IMR-90 (cell line): ENCODE measurements around the gene IL36B. TPM values are rescaled to one million over a fixed set of nuclear protein-coding genes. Genes with fewer than 3 reads are reported as not detected.

Experiments used
- ATAC-seq: fragments of 200-7000 bp; cut with Tn5 transposase; 2 replicates; pipeline ENCODE4 v1.9.1; 2020; ENCODE audit warnings: low read depth, mild to moderate bottlenecking, moderate library complexity
- BruUV-seq: library from RNA; stranded (reverse); fragments of 400-500 nt; replicated peaks from 2 replicates; lab custom pipeline; 2021; lab: Mats Ljungman, UMichigan
- CTCF ChIA-PET: fragments of 300-600 bp; formaldehyde crosslinking; extraction: SDS; loops from one replicate; lab custom pipeline; 2021; ENCODE audit warnings: antibody characterized with exemption; lab: Yijun Ruan, JAX
- POLR2A ChIA-PET: fragments of 300-600 bp; sonication (Branson Sonifier 250); formaldehyde crosslinking; loops from one replicate; lab custom pipeline; 2022; ENCODE audit warnings: antibody characterized with exemption; ENCODE audit not compliant: unreplicated experiment; lab: Charles Lee
- DNase-seq: peaks from one replicate; pipeline ENCODE4 v3.0.0; 2013
- H2AFZ ChIP-seq: replicated peaks from 2 replicates; pipeline ENCODE3; 2013; ENCODE audit warnings: low read length, mild to moderate bottlenecking; ENCODE audit not compliant: poor library complexity
- H2AK5ac ChIP-seq: 2 replicates; pipeline ENCODE4 v1.6.1; 2013; ENCODE audit warnings: low read depth, low read length, inconsistent platforms
- H2AK9ac ChIP-seq: replicated peaks from 2 replicates; pipeline ENCODE3; 2013; ENCODE audit warnings: mild to moderate bottlenecking, low read depth, low read length, moderate library complexity; ENCODE audit not compliant: poor library complexity
- H2BK120ac ChIP-seq: 2 replicates; pipeline ENCODE4 v1.6.1; 2013; ENCODE audit warnings: low read depth, low read length, inconsistent platforms
- H2BK15ac ChIP-seq: 3 replicates; pipeline ENCODE4 v1.6.1; 2013; ENCODE audit warnings: low read depth, low read length, inconsistent platforms
- H2BK20ac ChIP-seq: 2 replicates; pipeline ENCODE4 v1.6.1; 2013; ENCODE audit warnings: low read depth, mild to moderate bottlenecking, inconsistent platforms, low read length, moderate library complexity
- H2BK5ac ChIP-seq: 2 replicates; pipeline ENCODE4 v1.6.1; 2013; ENCODE audit warnings: mild to moderate bottlenecking, low read depth, low read length, inconsistent platforms; ENCODE audit not compliant: poor library complexity, severe bottlenecking
- H3K14ac ChIP-seq: replicated peaks from 2 replicates; pipeline ENCODE4 v1.6.1; 2013; ENCODE audit warnings: low read depth, low read length, inconsistent platforms
- H3K18ac ChIP-seq: 2 replicates; pipeline ENCODE4 v1.6.1; 2013; ENCODE audit warnings: low read depth, low read length, control low read depth
- H3K23ac ChIP-seq: 2 replicates; pipeline ENCODE4 v1.6.1; 2013; ENCODE audit warnings: low read depth, low read length, inconsistent platforms
- H3K27ac ChIP-seq: 2 replicates; pipeline ENCODE4 v1.5.1; 2013; ENCODE audit warnings: mild to moderate bottlenecking, control low read depth, low read length; ENCODE audit not compliant: insufficient read depth
- H3K27me3 ChIP-seq: 2 replicates; pipeline ENCODE4 v1.6.1; 2013; ENCODE audit warnings: low read length; ENCODE audit not compliant: control insufficient read depth, insufficient read depth
- H3K36me3 ChIP-seq: 2 replicates; pipeline ENCODE4 v1.6.1; 2013; ENCODE audit warnings: low read length, mixed read lengths; ENCODE audit not compliant: control insufficient read depth, insufficient read depth
- H3K4ac ChIP-seq: 2 replicates; pipeline ENCODE4 v1.6.1; 2013; ENCODE audit warnings: low read depth, low read length, inconsistent platforms
- H3K4me1 ChIP-seq: 2 replicates; pipeline ENCODE4 v1.6.1; 2013; ENCODE audit warnings: low read length, mixed read lengths; ENCODE audit not compliant: control insufficient read depth, insufficient read depth
- H3K4me2 ChIP-seq: 2 replicates; pipeline ENCODE4 v1.6.1; 2013; ENCODE audit warnings: low read depth, mild to moderate bottlenecking, control low read depth, low read length, moderate library complexity
- H3K4me3 ChIP-seq: 2 replicates; pipeline ENCODE4 v1.5.1; 2013; ENCODE audit warnings: low read depth, mild to moderate bottlenecking, control low read depth, low read length, moderate library complexity; ENCODE audit not compliant: insufficient read depth
- H3K56ac ChIP-seq: 2 replicates; pipeline ENCODE4 v1.6.1; 2013; ENCODE audit warnings: low read length, inconsistent platforms; ENCODE audit not compliant: insufficient read depth; ENCODE audit errors: extremely low read depth
- H3K79me1 ChIP-seq, 2 experiments: 2 replicates each; pipeline ENCODE4 v1.6.1; 2013; ENCODE audit warnings: low read length in 2 of 2, inconsistent platforms in 1 of 2, low read depth in 1 of 2
- H3K9ac ChIP-seq: 2 replicates; pipeline ENCODE4 v1.6.1; 2013; ENCODE audit warnings: low read depth, low read length, control low read depth
- H3K9me1 ChIP-seq: 2 replicates; pipeline ENCODE4 v1.6.1; 2013; ENCODE audit warnings: low read length, inconsistent platforms; ENCODE audit not compliant: insufficient read depth
- H3K9me3 ChIP-seq: 2 replicates; pipeline ENCODE4 v1.6.1; 2013; ENCODE audit warnings: low read length; ENCODE audit not compliant: control insufficient read depth, insufficient read depth
- H4K20me1 ChIP-seq: 2 replicates; pipeline ENCODE4 v1.6.1; 2013; ENCODE audit warnings: low read length, inconsistent platforms; ENCODE audit not compliant: insufficient read depth
- H4K5ac ChIP-seq: 2 replicates; pipeline ENCODE4 v1.6.1; 2013; ENCODE audit warnings: mild to moderate bottlenecking, low read depth, low read length, control low read depth
- H4K8ac ChIP-seq, 2 experiments: 2 replicates each; pipeline ENCODE4 v1.6.1; 2013; ENCODE audit warnings: low read depth in 2 of 2, low read length in 2 of 2, control low read depth in 1 of 2, inconsistent platforms in 1 of 2
- H4K91ac ChIP-seq: 2 replicates; pipeline ENCODE4 v1.6.1; 2013; ENCODE audit warnings: low read depth, low read length, inconsistent platforms; ENCODE audit not compliant: insufficient read depth
- CEBPB ChIP-seq: IDR thresholded peaks from 2 replicates; pipeline ENCODE4 v1.6.1; 2012; ENCODE audit warnings: low read depth, low read length, improper control_type of control experiment
- CHD1 ChIP-seq: IDR thresholded peaks from 2 replicates; pipeline ENCODE4 v1.6.1; 2012; ENCODE audit warnings: low read depth, low read length, improper control_type of control experiment
- FOS ChIP-seq: fragments of 150-350 bp; IDR thresholded peaks from 2 replicates; pipeline ENCODE4 v1.6.1; 2016; ENCODE audit warnings: low read depth, low read length
- MAFK ChIP-seq: IDR thresholded peaks from 2 replicates; pipeline ENCODE4 v1.6.1; 2012; ENCODE audit warnings: low read depth, low read length, improper control_type of control experiment
- MAZ ChIP-seq: IDR thresholded peaks from 2 replicates; pipeline ENCODE4 v1.6.1; 2012; ENCODE audit warnings: low read depth, mild to moderate bottlenecking, low read length, improper control_type of control experiment, moderate library complexity, borderline replicate concordance
- MXI1 ChIP-seq: IDR thresholded peaks from 2 replicates; pipeline ENCODE4 v1.6.1; 2012; ENCODE audit warnings: low read depth, mild to moderate bottlenecking, low read length, moderate library complexity, borderline replicate concordance
- NFE2L2 ChIP-seq: fragments of 150-350 bp; IDR thresholded peaks from 2 replicates; pipeline ENCODE4 v1.6.1; 2016; ENCODE audit warnings: low read depth, mild to moderate bottlenecking, low read length
- POLR2A ChIP-seq: IDR thresholded peaks from 2 replicates; pipeline ENCODE4 v1.6.1; 2012; ENCODE audit warnings: mild to moderate bottlenecking, low read depth, low read length
- RFX5 ChIP-seq: IDR thresholded peaks from 2 replicates; pipeline ENCODE4 v1.8.0; 2012; ENCODE audit warnings: low read depth, mild to moderate bottlenecking, low read length, moderate library complexity
- SMC3 ChIP-seq: fragments of 150-350 bp; IDR thresholded peaks from 2 replicates; pipeline ENCODE4 v1.6.1; 2016; ENCODE audit warnings: low read depth, mild to moderate bottlenecking, antibody characterized with exemption, low read length, moderate library complexity
- USF2 ChIP-seq: fragments of 150-350 bp; IDR thresholded peaks from 2 replicates; pipeline ENCODE4 v1.6.1; 2017; ENCODE audit warnings: mild to moderate bottlenecking, antibody characterized with exemption, low read length, low read depth
- WGBS, 2 experiments: methylation state at CpG; one replicate each; pipeline versions ENCODE4 v1.1.5 to v1.1.7; 2013; ENCODE audit warnings: missing lambda C conversion rate in 2 of 2; ENCODE audit not compliant: insufficient read length in 1 of 2; ENCODE audit errors: extremely low coverage in 2 of 2; 5-methylcytosine and 5-hydroxymethylcytosine counted together
- dilution Hi-C: fragments of 300-500 bp; cut with HindIII; formaldehyde crosslinking; loops from one replicate; pipeline ENCODE4 v1.14.3; 2018; ENCODE audit warnings: low sequenced_read_pairs; ENCODE audit not compliant: unreplicated experiment
- in situ Hi-C: fragments of 300-500 bp; cut with MboI; formaldehyde crosslinking; loops from 3 replicates; pipeline ENCODE4 v1.14.3; 2019; ENCODE audit warnings: low sequenced_read_pairs, inconsistent platforms, mixed read lengths
- intact Hi-C: fragments of 100-400 bp; cut with micrococcal nuclease; formaldehyde crosslinking; loops from 2 replicates; pipeline ENCODE4 v1.10.0; 2022
- polyA plus RNA-seq, 3 experiments: library from polyadenylated mRNA; depleted of rRNA; stranded (reverse); fragments of >200 nt; gene quantifications; 2 replicates each; pipeline ENCODE4 v1.2.3, GENCODE V29; 2012; ENCODE audit warnings: low replicate concordance in 1 of 3
- total RNA-seq: library from RNA; depleted of rRNA; stranded (reverse); fragments of >200 nt; gene quantifications from 2 replicates; pipeline ENCODE4 v1.2.3, GENCODE V29; 2012

Gene IL36B
- total and polyA plus RNA-seq, 2 of the 4 experiments (the other 2 are of a cell fraction): not detected

DNA sequence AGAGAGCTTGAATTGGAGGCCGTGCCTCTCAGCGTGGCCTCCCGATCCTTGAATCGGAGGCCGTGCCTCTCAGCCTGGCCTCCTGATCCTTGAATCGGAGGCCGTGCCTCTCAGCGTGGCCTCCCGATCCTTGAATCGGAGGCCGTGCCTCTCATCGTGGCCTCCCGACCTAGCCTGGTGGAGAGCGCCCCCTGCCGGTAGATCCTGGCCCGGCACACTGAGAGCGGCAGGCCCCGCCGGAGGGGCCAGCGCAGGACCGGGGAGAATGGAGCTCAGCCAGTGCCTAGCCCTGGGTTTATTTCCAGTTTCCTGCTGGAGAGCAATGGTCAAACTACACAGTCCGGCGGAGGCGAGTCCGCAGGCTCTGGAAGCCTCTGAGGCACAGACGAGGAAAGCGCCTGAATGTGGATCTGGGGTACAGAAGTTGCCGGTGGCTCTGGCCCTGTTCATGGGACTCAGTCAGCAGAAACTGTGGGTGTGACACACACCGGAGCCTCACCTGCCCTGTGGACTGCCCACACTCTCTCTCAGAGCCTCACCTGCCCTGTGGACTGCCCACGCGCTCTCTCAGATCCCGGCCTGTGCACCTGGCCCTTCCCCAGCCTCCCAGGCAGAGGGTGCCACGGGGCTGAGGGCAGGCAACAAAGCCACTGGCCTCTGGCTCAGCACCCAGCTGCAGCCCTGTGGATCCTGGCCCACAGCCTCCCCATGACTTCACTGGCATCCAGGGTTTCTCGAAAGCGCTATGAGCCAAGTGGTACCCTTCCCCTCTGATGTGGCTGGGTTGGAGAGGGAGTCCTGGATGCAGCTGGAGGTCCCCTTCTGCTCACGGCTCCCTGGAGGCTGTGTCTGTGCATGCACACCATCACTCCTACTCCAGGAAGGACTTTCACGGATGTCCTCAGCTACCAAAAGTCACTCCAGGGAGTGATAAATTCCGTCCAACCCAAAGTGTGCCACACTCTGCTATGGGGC lies 1.5 kb downstream of the IL36B start:
- DNase-seq: no peak
- Histone ChIP-seq H2AFZ (no peak overlapping the region), H3K9me1 (no peaks in the 10 kb centered on the region), H3K4me2 (no peak overlapping the region), H2BK20ac (no peak overlapping the region), H3K27ac (no peak overlapping the region), H2BK15ac (no peak overlapping the region), H3K4me3 (no peak overlapping the region), H3K4me1 (no peaks in the 10 kb centered on the region), H3K9ac (no peak overlapping the region), H2AK9ac (no peak overlapping the region), H4K8ac (no peak overlapping the region), H4K5ac (no peak overlapping the region), H2BK5ac (no peak overlapping the region), H3K79me1 (no peaks in the 10 kb centered on the region), H4K20me1 (no peaks in the 10 kb centered on the region), H3K18ac (no peak overlapping the region), H2AK5ac (no peak overlapping the region), H3K14ac (no peak overlapping the region), H3K4ac (no peak overlapping the region), H3K9me3 (no peaks in the 10 kb centered on the region; the same call in 1 of the 2 replicates), H4K91ac (no peak overlapping the region), H3K56ac (no peak overlapping the region), H3K23ac (no peak overlapping the region), H3K27me3 (no peaks in the 10 kb centered on the region; the same call in 1 of the 2 replicates), H2BK120ac (no peak overlapping the region), H3K36me3 (no peaks in the 10 kb centered on the region)
- BruUV-seq: no TSS peak
- dilution Hi-C loops (no loop called here), intact Hi-C loops (no loop called here), in situ Hi-C loops (no loop called here)
- POLR2A ChIA-PET: no interaction called here
- TF ChIP-seq FOS: no peak
- TF ChIP-seq NFE2L2: no peak
- no peak for TF ChIP-seq SMC3
- TF ChIP-seq MAZ: no peak
- no peak for TF ChIP-seq RFX5
- TF ChIP-seq POLR2A: no peak
- no peak for TF ChIP-seq USF2
- no peak for TF ChIP-seq CHD1
- TF ChIP-seq MXI1: no peak
- TF ChIP-seq CEBPB: no peak
- TF ChIP-seq MAFK: no peak
- CTCF ChIA-PET: no interaction called here
- no peak for ATAC-seq
- 84% methylated on average over 5 of the region's 38 CpGs; no CpG with 5 or more reads in 1 of the 2 experiments for WGBS, 2 experiments
